Stimulated activated naive CD8-positive, alpha-beta T cell treated with anti-CD3 and anti-CD28 coated beads, Interleukin-15, amount 100 ng/mL, for 72 hours (primary cell): ENCODE data around the gene RAPGEF1.

Experiments
- ATAC-seq: fragments of 150-1000 bp; cut with Tn5 transposase; 2 replicates; pipeline ENCODE4 v1.10.0; 2021; ENCODE audit warnings: mild to moderate bottlenecking, moderate library complexity
- DNase-seq, 2 donors: peaks; one replicate each; pipeline ENCODE4 v3.0.0; 2021 to 2022
- H3K27ac Mint-ChIP-seq, 2 donors: one replicate each; pipeline ENCODE4 v1.8.0; 2022; ENCODE audit warnings: mild to moderate bottlenecking in 2 of 2, mixed read lengths in 2 of 2, moderate library complexity in 2 of 2
- H3K27me3 Mint-ChIP-seq: one replicate; pipeline ENCODE4 v1.8.0; 2022; ENCODE audit warnings: mixed read lengths
- H3K4me1 Mint-ChIP-seq: one replicate; pipeline ENCODE4 v1.8.0; 2022; ENCODE audit warnings: mild to moderate bottlenecking, mixed read lengths
- H3K4me3 Mint-ChIP-seq, 2 donors: one replicate each; pipeline ENCODE4 v1.8.0; 2022; ENCODE audit warnings: mild to moderate bottlenecking in 2 of 2, mixed read lengths in 2 of 2, moderate library complexity in 1 of 2
- H3K9me3 Mint-ChIP-seq, 2 donors: one replicate each; pipeline ENCODE4 v1.8.0; 2022; ENCODE audit warnings: mixed read lengths in 2 of 2

The RAPGEF1 gene

GRCh38 chr9:131708226-131709002 lies 31.5 kb downstream of the RAPGEF1 start:
- DNase-seq, result no peak
- no peak for ATAC-seq
- peaks cover 95% of the 10 kb centered on the region for H3K4me1 Mint-ChIP-seq

GRCh38 chr9:131707733-131708157 lies 32.1 kb downstream of the RAPGEF1 start:
- Mint-ChIP-seq H3K4me3 (no peak overlapping the region), H3K27me3 (no peaks in the 10 kb centered on the region), H3K27ac (no peak overlapping the region), H3K4me1 (peaks cover 92% of the 10 kb centered on the region), H3K9me3 (no peaks in the 10 kb centered on the region)
- ATAC-seq (no peak), DNase-seq (no peak)

More at GRCh38 chr9:131708226-131709002, 31.5 kb downstream of the RAPGEF1 start:
- no peaks in the 10 kb centered on the region for H3K27me3 Mint-ChIP-seq
- H3K27ac Mint-ChIP-seq, result no peak overlapping the region
- no peaks in the 10 kb centered on the region for H3K9me3 Mint-ChIP-seq
- H3K4me3 Mint-ChIP-seq, result peak overlapping the region in 1 of 2 donors; percentile 60

GRCh38 chr9:131707050-131707449 lies 32.8 kb downstream of the RAPGEF1 start:
- H3K4me3 Mint-ChIP-seq, result no peak overlapping the region
- DNase-seq, result no peak
- H3K4me1 Mint-ChIP-seq, result peaks cover 88% of the 10 kb centered on the region
- ATAC-seq, result no peak
- H3K27me3 Mint-ChIP-seq, result no peaks in the 10 kb centered on the region
- H3K9me3 Mint-ChIP-seq, result no peaks in the 10 kb centered on the region
- peak overlapping the region in 1 of 2 donors; percentile 80 for H3K27ac Mint-ChIP-seq

DNA sequence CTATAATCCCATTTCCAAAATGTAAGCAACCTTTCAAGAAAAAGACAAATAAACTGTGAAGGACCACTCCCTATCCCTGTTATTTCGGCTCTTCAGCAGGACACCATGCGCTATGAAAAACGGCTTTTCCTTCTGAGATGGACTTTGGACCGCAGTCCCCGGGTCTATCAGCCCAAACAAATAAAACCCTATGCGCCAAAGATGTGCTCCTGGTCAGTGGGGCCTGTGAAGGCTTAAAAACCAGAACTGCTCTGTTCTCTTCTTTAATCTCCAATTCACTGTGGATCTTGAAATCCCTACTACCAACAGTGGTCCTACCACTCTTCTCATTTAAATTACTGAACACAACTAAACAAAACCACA lies 33.3 kb downstream of the RAPGEF1 start:
- peaks cover 88% of the 10 kb centered on the region for H3K4me1 Mint-ChIP-seq
- H3K27ac Mint-ChIP-seq, result peak overlapping the region; percentile 72 to 80
- no peaks in the 10 kb centered on the region for H3K27me3 Mint-ChIP-seq
- H3K9me3 Mint-ChIP-seq, result no peaks in the 10 kb centered on the region
- DNase-seq, result no peak
- H3K4me3 Mint-ChIP-seq, result no peak overlapping the region
- no peak for ATAC-seq

DNA sequence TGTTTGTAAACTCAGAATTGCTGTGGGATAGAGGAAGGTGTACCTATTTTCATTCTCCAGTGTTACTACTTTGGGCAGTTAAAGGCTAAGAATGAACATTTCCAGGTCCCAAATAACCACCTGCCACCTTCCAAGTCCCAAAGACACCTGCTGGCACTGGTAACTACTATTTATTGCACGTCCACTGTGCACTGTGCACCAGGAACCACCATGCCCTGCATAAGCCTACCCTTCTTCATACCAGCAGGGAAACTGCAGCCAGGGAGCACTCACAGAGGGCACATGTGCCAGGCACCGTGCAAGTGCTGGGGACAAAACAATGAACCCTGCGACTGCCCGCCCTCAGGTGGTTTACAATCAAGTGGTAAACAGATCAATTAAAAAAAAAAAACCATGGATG lies 34.9 kb downstream of the RAPGEF1 start:
- DNase-seq (no peak), ATAC-seq (no peak)
- Mint-ChIP-seq H3K4me1 (peaks cover 75% of the 10 kb centered on the region), H3K27me3 (no peaks in the 10 kb centered on the region), H3K4me3 (no peak overlapping the region), H3K9me3 (no peaks in the 10 kb centered on the region), H3K27ac (peak overlapping the region in 1 of 2 donors; percentile 73)

DNA sequence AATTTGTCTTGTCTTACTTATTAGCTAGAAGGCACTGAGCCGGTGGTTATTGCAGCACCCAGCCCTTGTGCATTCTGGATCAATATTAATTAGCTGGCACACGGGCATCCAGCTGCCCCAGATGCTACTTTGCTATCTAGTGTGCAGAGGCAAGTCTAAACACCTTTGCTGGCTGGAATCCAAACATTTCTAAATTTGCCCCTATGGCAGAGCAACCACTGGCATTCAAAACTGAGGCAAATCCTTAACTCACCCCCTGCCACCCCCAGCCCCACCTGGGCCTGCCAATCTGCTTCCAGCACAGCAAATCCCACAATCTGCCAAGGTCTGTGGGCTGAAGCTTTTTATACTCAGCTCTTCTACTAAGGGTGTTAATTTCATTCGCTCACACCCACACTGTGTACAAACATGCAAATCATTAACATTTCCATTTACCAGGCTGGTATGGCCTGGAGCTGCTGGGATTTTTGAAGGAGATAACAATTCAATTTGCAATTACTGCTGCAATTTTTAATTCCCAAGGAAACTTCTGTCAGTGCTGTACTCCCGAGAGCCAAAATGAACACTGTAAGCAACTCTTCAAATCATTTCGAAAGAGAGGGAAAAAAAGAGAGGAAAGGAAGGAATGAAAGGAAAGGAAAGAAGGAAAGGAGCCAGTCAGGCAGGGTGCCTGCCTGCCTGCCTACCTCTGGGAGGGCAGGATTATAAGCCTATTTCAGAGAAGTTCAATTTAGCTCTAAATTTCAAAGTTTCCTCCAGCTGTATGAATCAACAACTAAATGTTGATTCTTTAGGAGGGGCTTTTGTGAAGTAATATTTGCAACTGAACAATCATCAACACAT lies 35.5 kb downstream of the RAPGEF1 start:
- Mint-ChIP-seq H3K27ac (peak overlapping the region in 1 of 2 donors; percentile 73), H3K27me3 (no peaks in the 10 kb centered on the region), H3K4me1 (peaks cover 75% of the 10 kb centered on the region), H3K9me3 (no peaks in the 10 kb centered on the region), H3K4me3 (no peak overlapping the region)
- ATAC-seq (no peak), DNase-seq (no peak)

DNA sequence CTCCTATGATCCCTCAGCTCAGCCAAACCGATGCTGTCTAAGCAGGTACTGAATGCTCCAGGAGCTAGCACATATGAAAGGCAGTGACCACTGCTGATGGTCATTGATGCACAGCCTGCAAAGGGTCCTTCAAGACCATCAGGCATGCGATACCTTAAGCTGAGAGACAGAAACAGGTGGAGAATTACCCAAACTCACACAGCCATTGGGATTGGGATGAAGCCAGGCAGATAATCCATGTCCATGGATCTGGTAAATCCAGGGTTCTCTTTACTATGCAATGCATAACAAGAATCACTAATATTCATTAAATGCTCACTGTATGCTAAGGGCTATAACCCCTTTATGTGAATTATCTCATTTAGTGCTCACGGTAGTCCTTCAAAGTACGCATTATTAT lies 36.2 kb downstream of the RAPGEF1 start:
- no peak for DNase-seq
- H3K4me3 Mint-ChIP-seq, result no peak overlapping the region

DNA sequence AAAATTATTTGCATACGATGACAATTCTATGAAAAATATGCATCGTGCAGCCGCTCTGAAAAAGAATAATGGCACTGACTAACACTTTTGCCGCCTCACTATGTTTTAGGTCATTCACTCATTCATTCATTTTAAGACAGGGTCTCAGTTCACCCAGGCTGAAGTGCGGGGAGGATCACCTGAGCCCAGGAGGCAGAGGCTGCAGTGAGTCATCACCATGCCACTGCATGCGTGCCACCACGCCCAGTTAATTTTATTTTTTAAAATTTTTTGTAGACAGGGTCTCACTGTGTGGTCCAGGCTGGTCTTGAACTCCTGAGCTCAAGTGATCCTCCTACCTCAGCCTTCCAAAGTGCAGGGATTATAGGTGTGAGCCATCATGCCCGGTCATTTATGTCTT lies 37.0 kb downstream of the RAPGEF1 start:
- no peak overlapping the region for H3K27ac Mint-ChIP-seq
- H3K27me3 Mint-ChIP-seq, result no peaks in the 10 kb centered on the region
- no peak for ATAC-seq
- peaks cover 75% of the 10 kb centered on the region for H3K4me1 Mint-ChIP-seq
- H3K9me3 Mint-ChIP-seq, result no peaks in the 10 kb centered on the region
- no peak overlapping the region for H3K4me3 Mint-ChIP-seq
- no peak for DNase-seq

More for the DNA sequence above, 36.2 kb downstream of the RAPGEF1 start:
- Mint-ChIP-seq H3K27ac (no peak overlapping the region), H3K9me3 (no peaks in the 10 kb centered on the region), H3K4me1 (peaks cover 75% of the 10 kb centered on the region), H3K27me3 (no peaks in the 10 kb centered on the region)
- no peak for ATAC-seq

DNA sequence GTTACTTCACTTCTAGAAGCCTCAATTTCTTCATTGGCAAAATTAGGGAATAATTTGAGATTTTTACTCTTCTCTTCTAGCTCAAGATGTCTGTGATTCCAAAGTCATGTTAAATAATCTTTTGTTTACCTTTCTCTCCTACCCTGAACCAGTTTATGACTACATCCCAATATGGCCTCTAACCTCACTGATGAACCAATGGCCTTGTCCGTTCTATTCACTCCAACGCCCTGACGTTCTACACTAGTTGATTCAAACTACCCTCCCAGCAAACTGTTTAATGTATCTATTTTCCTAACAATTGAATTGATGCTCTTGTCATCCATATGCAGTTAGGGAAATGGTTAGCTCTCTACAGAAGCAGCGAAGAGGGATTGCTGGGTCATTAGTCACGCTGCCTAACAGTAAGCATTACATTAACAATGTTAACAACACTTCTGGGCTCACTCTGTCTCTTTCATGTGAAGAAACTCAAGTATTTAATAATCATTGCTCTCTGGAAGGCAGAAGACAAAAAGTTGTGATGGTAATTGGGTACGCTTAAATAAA lies 38.0 kb downstream of the RAPGEF1 start:
- DNase-seq (no peak), ATAC-seq (no peak)
- Mint-ChIP-seq H3K4me1 (peaks cover 74% of the 10 kb centered on the region), H3K27me3 (no peaks in the 10 kb centered on the region), H3K4me3 (no peak overlapping the region), H3K27ac (no peak overlapping the region), H3K9me3 (no peaks in the 10 kb centered on the region)

- Mint-ChIP-seq H3K9me3 (no peaks in the 10 kb centered on the region), H3K4me1 (peaks cover 69% of the 10 kb centered on the region), H3K27ac (no peak overlapping the region), H3K27me3 (no peaks in the 10 kb centered on the region), H3K4me3 (no peak overlapping the region)
- DNase-seq, result no peak
- no peak for ATAC-seq
These were observed 38.5 kb downstream of the RAPGEF1 start for GRCh38 chr9:131701436-131701781.

DNA sequence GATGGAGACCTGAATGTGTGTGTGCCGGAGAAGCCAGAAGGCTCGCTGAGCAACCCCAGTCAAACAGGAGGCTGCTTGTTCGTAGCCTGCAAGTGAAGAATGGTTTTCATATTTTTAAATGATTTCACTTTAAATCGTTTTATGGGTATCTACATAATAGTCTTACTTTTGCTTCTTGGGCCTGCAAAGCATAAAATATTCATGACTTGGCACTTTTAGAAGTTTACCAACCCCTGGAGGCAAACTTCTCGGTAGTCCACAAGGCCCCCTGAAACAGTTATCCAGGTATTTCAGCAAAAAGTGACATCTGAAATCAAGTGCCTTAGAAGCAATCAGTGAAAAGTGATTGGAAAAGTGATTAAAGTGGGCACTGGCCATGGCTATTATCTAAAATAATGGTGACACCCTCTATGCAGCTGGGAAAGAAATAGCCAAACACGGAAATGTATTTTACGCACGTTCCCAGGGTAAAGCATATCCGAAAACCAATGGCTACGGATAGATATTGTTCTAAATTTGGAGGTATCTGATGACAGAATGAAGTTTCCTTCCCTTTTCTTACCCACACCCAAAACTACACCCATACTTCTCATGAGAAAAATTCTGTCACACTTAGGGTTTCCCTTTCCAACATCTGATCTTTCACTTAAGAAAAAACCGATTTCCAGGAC lies 39.0 kb downstream of the RAPGEF1 start:
- Mint-ChIP-seq H3K27ac (no peak overlapping the region), H3K4me1 (peaks cover 67% of the 10 kb centered on the region)
- ATAC-seq, result no peak

DNA sequence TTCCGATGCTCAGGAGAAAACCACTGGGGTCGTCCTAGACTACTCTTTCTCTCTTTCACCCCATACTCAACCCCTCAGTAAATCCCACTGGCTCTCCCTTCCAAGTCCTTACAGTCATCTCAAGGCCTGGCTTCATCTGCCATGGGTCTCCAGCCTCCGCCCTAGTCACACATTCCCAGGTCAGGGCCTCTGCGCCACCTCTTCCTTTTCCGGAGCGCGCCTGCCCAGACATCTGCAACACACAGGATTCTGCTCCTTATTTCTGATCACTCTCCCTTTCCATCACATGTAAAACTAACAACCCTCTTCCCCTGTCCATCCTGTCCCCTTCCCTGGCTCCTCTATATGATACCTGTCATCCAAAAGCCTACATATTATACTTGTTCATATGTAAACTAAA lies 39.8 kb downstream of the RAPGEF1 start:
- no peak for DNase-seq
- Mint-ChIP-seq H3K9me3 (no peaks in the 10 kb centered on the region), H3K27me3 (no peaks in the 10 kb centered on the region), H3K27ac (no peak overlapping the region), H3K4me3 (no peak overlapping the region), H3K4me1 (peaks cover 67% of the 10 kb centered on the region)
- ATAC-seq, result no peak

More for the DNA sequence above, 39.0 kb downstream of the RAPGEF1 start:
- Mint-ChIP-seq H3K27me3 (no peaks in the 10 kb centered on the region), H3K4me3 (no peak overlapping the region), H3K9me3 (no peaks in the 10 kb centered on the region)
- DNase-seq, result no peak

DNA sequence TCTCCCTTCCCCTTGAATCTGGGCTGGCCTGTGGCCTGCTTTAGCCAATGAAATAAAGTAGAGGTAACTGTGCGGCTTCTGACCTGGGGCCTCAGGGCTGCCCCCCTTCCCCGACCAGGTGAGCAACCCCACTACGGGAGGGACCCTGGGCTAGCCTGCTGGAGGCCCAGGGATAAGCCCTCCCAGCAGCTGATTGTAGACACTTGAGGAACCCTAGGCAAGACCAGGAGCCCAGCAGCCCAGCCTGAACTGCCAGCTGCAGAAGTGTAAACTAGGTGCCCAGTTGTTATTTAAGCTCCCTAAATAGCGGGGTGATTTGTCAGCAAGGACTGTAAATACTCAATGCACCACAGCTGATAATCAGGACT lies 41.3 kb downstream of the RAPGEF1 start:
- Mint-ChIP-seq H3K9me3 (no peaks in the 10 kb centered on the region), H3K4me1 (peaks cover 70% of the 10 kb centered on the region), H3K27me3 (no peaks in the 10 kb centered on the region), H3K27ac (peak overlapping the region in 1 of 2 donors; percentile 37), H3K4me3 (no peak overlapping the region)
- no peak for DNase-seq
- ATAC-seq, result no peak

DNA sequence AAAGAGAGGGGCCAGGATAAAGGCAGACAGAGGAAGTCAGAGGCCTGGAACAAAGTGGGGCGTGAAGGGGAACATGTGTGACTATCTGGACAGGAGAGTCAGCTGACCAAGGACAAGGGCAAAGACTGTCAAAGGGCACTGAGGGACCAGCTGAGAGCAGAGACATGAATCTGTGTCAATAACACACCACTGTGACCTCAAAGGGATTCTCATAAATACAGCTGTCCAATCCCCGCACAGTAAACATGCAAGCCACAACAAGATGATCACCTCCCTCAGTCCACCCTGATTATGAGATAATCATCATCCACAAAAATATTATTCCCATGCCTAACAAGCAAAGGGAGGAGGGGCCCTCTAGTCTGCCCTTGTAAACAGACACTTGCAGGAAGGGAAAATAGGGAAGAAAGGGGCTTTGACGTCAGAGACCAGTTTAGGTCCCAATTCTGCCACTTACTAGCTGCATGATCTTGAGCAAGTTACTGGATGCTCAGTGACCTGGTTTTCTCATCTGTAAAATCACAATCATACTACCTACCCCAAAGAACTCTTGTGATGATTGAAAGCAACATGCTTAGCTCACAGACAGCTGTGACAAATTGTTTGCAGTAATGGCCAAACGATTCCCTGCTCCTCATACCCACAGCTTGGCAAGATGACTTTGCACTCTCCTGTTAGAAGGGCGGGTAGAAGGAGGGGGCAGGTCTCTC lies 41.8 kb downstream of the RAPGEF1 start:
- peaks cover 75% of the 10 kb centered on the region for H3K4me1 Mint-ChIP-seq

DNA sequence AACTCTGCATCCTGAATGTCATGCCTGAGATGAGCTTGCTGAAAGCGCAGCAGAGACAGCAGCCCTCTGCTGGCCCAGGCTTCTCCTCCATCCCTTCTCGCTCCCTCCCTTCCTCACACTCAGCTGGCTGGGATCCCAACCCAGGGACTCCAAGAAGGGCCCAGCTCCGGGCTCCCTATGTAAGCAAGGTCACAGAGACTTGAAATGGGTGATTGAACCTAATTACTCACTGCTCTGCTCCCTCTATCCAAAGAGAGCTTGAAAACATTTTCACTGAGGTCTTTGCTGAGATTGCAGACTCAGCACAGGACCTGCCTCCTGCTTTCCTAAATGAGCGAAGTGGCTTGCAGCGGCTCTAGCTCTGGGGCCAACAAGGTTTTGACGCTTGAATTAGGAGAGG lies 42.8 kb downstream of the RAPGEF1 start:
- ATAC-seq (no peak), DNase-seq (no peak)
- peak overlapping the region in 1 of 2 donors; percentile 85 for H3K27ac Mint-ChIP-seq
- peaks cover 79% of the 10 kb centered on the region for H3K4me1 Mint-ChIP-seq
- H3K27me3 Mint-ChIP-seq, result no peaks in the 10 kb centered on the region
- no peak overlapping the region for H3K4me3 Mint-ChIP-seq
- no peaks in the 10 kb centered on the region for H3K9me3 Mint-ChIP-seq

More for the DNA sequence above, 41.8 kb downstream of the RAPGEF1 start:
- no peak for DNase-seq
- no peaks in the 10 kb centered on the region for H3K9me3 Mint-ChIP-seq
- no peak overlapping the region for H3K27ac Mint-ChIP-seq
- ATAC-seq, result no peak
- no peak overlapping the region for H3K4me3 Mint-ChIP-seq
- no peaks in the 10 kb centered on the region for H3K27me3 Mint-ChIP-seq
